T-cell (primary cell): ENCODE data around the gene DRD4. TPM values are rescaled to one million over a fixed set of nuclear protein-coding genes. Genes with fewer than 3 reads are reported as not detected.
"Not testable (repeated sequence)": the region's sequence is repeated elsewhere in the genome, so short reads cannot be mapped to it uniquely, and the experiment has no call there.

Experiments
- ATAC-seq, 4 experiments: fragments of 200-7000 bp in 3 of 4; fragments of 150-1000 bp in 1 of 4; cut with Tn5 transposase; replicated peaks in 1 of 4; 1 replicate in 3 of 4; 2 replicates in 1 of 4; pipeline ENCODE4 v1.10.0; 2021; ENCODE audit warnings: moderate library complexity in 3 of 4, mild to moderate bottlenecking in 2 of 4, moderate number of reproducible peaks in 1 of 4
- CTCF ChIA-PET, 2 donors: fragments of 300-600 bp; sonication (Branson Sonifier 250); formaldehyde crosslinking; loops; one replicate each; lab custom pipeline; 2022; ENCODE audit warnings: antibody characterized with exemption in 2 of 2; lab: Charles Lee
- POLR2A ChIA-PET, 2 donors: fragments of 300-600 bp; sonication (Branson Sonifier 250); formaldehyde crosslinking; loops; one replicate each; lab custom pipeline; 2022; ENCODE audit warnings: antibody characterized with exemption in 2 of 2; lab: Charles Lee
- DNase-seq, 35 experiments: peaks; one replicate each; pipeline versions ENCODE4 v3.0.0 to v3.0.0-alpha.2; 2013 to 2023
- H3K27ac ChIP-seq: one replicate; pipeline ENCODE4 v1.5.1; 2013; ENCODE audit warnings: low read length
- H3K27me3 ChIP-seq, 2 experiments: replicated peaks in 1 of 2; 1 replicate in 1 of 2; 2 replicates in 1 of 2; pipeline versions ENCODE4 v1.6.1 to v1.7.0; 2013; ENCODE audit warnings: low read length in 1 of 2, mixed read lengths in 1 of 2; ENCODE audit not compliant: control insufficient read depth in 2 of 2, insufficient read depth in 2 of 2; ENCODE audit errors: extremely low read depth in 1 of 2
- H3K36me3 ChIP-seq, 2 donors: 1 replicate in 1 of 2; 2 replicates in 1 of 2; pipeline versions ENCODE4 v1.6.1 to v1.7.0; 2013; ENCODE audit warnings: low read length in 1 of 2; ENCODE audit not compliant: control insufficient read depth in 2 of 2, insufficient read depth in 1 of 2; ENCODE audit errors: extremely low read depth in 1 of 2
- H3K4me1 ChIP-seq, 2 experiments: 1 replicate in 1 of 2; 2 replicates in 1 of 2; pipeline versions ENCODE4 v1.6.1 to v1.7.0; 2013; ENCODE audit warnings: low read length in 2 of 2, mixed read lengths in 1 of 2; ENCODE audit not compliant: insufficient read depth in 2 of 2, control insufficient read depth in 1 of 2; ENCODE audit errors: extremely low read depth in 1 of 2
- H3K4me3 ChIP-seq, 2 donors: 1 replicate in 1 of 2; 2 replicates in 1 of 2; pipeline versions ENCODE4 v1.5.1 to v1.7.0; 2013; ENCODE audit warnings: mild to moderate bottlenecking in 2 of 2, low read length in 1 of 2, moderate library complexity in 1 of 2; ENCODE audit not compliant: control insufficient read depth in 1 of 2; ENCODE audit errors: extremely low read depth in 1 of 2
- H3K9me3 ChIP-seq: 2 replicates; pipeline ENCODE4 v1.7.0; 2013
- H3K27ac Mint-ChIP-seq, 2 donors: one replicate each; pipeline ENCODE4 v1.8.0; 2020 to 2021; ENCODE audit warnings: mild to moderate bottlenecking in 2 of 2, mixed read lengths in 2 of 2
- H3K27me3 Mint-ChIP-seq, 2 donors: one replicate each; pipeline ENCODE4 v1.8.0; 2021 to 2022; ENCODE audit warnings: mixed read lengths in 2 of 2
- H3K36me3 Mint-ChIP-seq: one replicate; pipeline ENCODE4 v1.8.0; 2021; ENCODE audit warnings: mixed read lengths
- H3K4me1 Mint-ChIP-seq, 3 donors: one replicate each; pipeline ENCODE4 v1.8.0; 2020 to 2022; ENCODE audit warnings: mixed read lengths in 3 of 3, mild to moderate bottlenecking in 1 of 3
- H3K4me3 Mint-ChIP-seq, 3 donors: one replicate each; pipeline ENCODE4 v1.8.0; 2020 to 2022; ENCODE audit warnings: mild to moderate bottlenecking in 3 of 3, mixed read lengths in 3 of 3, moderate library complexity in 3 of 3
- H3K9me3 Mint-ChIP-seq, 3 donors: one replicate each; pipeline ENCODE4 v1.8.0; 2020 to 2022; ENCODE audit warnings: mixed read lengths in 3 of 3
- WGBS: methylation state at CpG from one replicate; pipeline ENCODE4 v1.1.5; 2013; ENCODE audit warnings: missing lambda C conversion rate; ENCODE audit not compliant: insufficient coverage; 5-methylcytosine and 5-hydroxymethylcytosine counted together
- total RNA-seq, 35 experiments: library from RNA in 6 of 35; stranded (reverse) in 6 of 35; fragments of 120-200 nt in 1 of 35; gene quantifications; one replicate each; pipeline versions ENCODE4 v1.2.1 to v1.2.4 and lab custom pipeline; 2013 to 2026

DRD4 gene
- total RNA-seq, 5 donors from 2014 or later (not counting 1 experiment from before 2014, with no cell fraction given), result 0.49 to 1.3 (median 0.98) TPM

DNA sequence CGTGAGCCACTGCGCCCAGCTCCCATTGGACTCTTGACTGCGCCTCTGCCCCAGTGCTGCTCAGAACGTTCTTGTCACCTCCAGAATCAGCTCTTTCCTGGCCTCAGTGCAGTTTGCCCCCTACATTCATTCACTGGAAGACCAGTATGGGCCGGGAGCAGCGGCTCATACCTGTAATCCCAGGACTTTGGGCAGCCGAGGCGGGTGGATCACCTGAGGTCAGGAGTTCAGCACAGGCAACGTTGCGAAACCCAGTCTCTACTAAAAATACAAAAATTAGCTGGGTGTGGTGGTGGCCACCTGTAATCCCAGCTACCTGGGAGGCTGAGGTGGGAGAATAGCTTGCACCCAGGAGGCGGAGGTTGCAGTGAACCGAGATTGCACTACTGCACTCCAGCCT lies 17.4 kb downstream of the DRD4 start:
- H3K4me1 Mint-ChIP-seq, H3K9me3 Mint-ChIP-seq, H3K4me1 ChIP-seq, ATAC-seq, CTCF ChIA-PET, POLR2A ChIA-PET, H3K9me3 ChIP-seq, DNase-seq, H3K27ac Mint-ChIP-seq, H3K4me3 ChIP-seq, H3K4me3 Mint-ChIP-seq, H3K27me3 ChIP-seq, H3K36me3 Mint-ChIP-seq, H3K27me3 Mint-ChIP-seq, H3K27ac ChIP-seq: not testable (repeated sequence)
- 96% methylated on average over 6 of the region's 12 CpGs for WGBS
- peaks cover 13 to 30% of the 10 kb centered on the region in 2 donors for H3K36me3 ChIP-seq

GRCh38 chr11:655036-655726 lies 18.1 kb downstream of the DRD4 start:
- Histone ChIP-seq H3K27me3 (no peaks in the 10 kb centered on the region), H3K4me3 (no peak overlapping the region), H3K36me3 (peaks cover 18 to 36% of the 10 kb centered on the region in 2 donors), H3K4me1 (no peaks in the 10 kb centered on the region), H3K27ac (no peak overlapping the region), H3K9me3 (no peaks in the 10 kb centered on the region)
- WGBS, result 97% methylated on average over 24 of the region's 30 CpGs
- DNase-seq, result no peak
- Mint-ChIP-seq H3K4me3 (no peak overlapping the region), H3K9me3 (no peaks in the 10 kb centered on the region), H3K27me3 (no peaks in the 10 kb centered on the region), H3K4me1 (no peaks in the 10 kb centered on the region), H3K36me3 (peaks cover 9% of the 10 kb centered on the region), H3K27ac (no peak overlapping the region)
- CTCF ChIA-PET, result interaction anchor here in 1 of 2 donors (0.7 kb wide), 1 partner anchor 78 kb away, joined by 3 read pairs; no protein-coding TSS in a partner anchor
- POLR2A ChIA-PET, result interaction anchor here in 1 of 2 donors (0.6 kb wide), 1 partner anchor 44 kb away, joined by 3 read pairs; no protein-coding TSS in a partner anchor
- no peak for ATAC-seq

DNA sequence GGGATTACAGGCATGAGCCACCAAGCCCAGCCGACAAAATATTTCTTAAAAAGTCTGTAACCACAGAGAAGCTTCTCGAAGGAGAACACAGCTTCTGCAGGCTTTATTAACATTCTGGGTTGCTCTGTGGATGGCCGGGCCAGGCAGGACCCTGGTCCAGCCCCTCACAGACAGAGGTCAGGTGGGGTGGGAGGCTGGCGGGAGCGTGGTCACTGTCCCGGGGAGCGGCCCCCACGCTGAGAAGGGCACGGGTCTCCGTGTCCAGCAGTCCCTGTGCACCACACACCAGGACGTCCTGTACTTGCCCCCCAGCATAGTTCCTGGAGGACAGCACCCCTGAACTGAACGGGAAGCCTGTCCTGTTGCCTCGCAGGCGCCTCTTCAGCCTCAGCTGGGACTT lies 19.4 kb downstream of the DRD4 start:
- no peaks in the 10 kb centered on the region for H3K4me1 ChIP-seq
- H3K27ac ChIP-seq, result no peak overlapping the region
- ATAC-seq, result no peak
- Mint-ChIP-seq H3K27me3 (no peaks in the 10 kb centered on the region), H3K36me3 (peaks cover 9% of the 10 kb centered on the region), H3K4me1 (no peaks in the 10 kb centered on the region), H3K4me3 (no peak overlapping the region), H3K9me3 (no peaks in the 10 kb centered on the region), H3K27ac (no peak overlapping the region)
- DNase-seq, result no peak
- WGBS, result 96% methylated on average over 10 of the region's 14 CpGs
- H3K36me3 ChIP-seq, result peaks cover 18 to 34% of the 10 kb centered on the region in 2 donors
- no peak overlapping the region for H3K4me3 ChIP-seq
- POLR2A ChIA-PET, result interaction anchor here in 1 of 2 donors (0.7 kb wide), 2 partner anchors 29 to 428 kb away, joined by 6 read pairs; no protein-coding TSS in a partner anchor
- no peaks in the 10 kb centered on the region for H3K9me3 ChIP-seq
- no peaks in the 10 kb centered on the region for H3K27me3 ChIP-seq
- CTCF ChIA-PET, result interaction anchor here in 1 of 2 donors (0.7 kb wide), 1 partner anchor 27 kb away, joined by 5 read pairs; no protein-coding TSS in a partner anchor

DNA sequence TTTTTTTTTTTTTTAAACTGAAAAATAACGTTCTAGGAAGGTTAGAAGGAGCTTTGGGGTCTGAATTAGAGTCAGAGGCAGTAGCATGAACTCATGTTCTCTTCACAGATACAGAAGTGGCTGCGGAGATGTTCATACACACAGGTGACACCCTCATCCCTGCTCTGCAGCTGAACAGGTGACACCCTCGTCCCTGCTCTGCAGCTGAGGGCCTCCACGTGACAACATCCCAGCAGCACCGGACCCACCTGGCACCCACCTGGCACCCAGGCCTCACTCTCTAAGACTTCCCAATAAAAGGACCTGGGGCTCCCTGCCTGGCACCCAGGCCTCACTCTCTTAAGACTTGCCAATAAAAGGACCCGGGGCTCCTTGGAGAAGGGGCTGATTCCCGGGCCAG lies 19.8 kb downstream of the DRD4 start:
- Mint-ChIP-seq H3K4me3 (no peak overlapping the region), H3K27me3 (no peaks in the 10 kb centered on the region), H3K36me3 (peaks cover 9% of the 10 kb centered on the region), H3K9me3 (no peaks in the 10 kb centered on the region), H3K27ac (no peak overlapping the region), H3K4me1 (no peaks in the 10 kb centered on the region)
- Histone ChIP-seq H3K36me3 (peaks cover 18 to 37% of the 10 kb centered on the region in 2 donors), H3K27me3 (no peaks in the 10 kb centered on the region), H3K4me3 (no peak overlapping the region), H3K4me1 (no peaks in the 10 kb centered on the region), H3K27ac (no peak overlapping the region), H3K9me3 (no peaks in the 10 kb centered on the region)
- DNase-seq (no peak), ATAC-seq (no peak)
- WGBS, result 96% methylated on average over 4 of the region's 7 CpGs
- POLR2A ChIA-PET, result interaction anchor here in 1 of 2 donors (0.7 kb wide), 1 partner anchor 429 kb away, joined by 6 read pairs; no protein-coding TSS in a partner anchor
- CTCF ChIA-PET, result no interaction called here

- DNase-seq, result no peak
- no peaks in the 10 kb centered on the region for H3K9me3 Mint-ChIP-seq
- Histone ChIP-seq H3K4me3 (no peak overlapping the region), H3K36me3 (peaks cover 18 to 39% of the 10 kb centered on the region in 2 donors), H3K9me3 (no peaks in the 10 kb centered on the region), H3K27me3 (no peaks in the 10 kb centered on the region), H3K4me1 (no peaks in the 10 kb centered on the region), H3K27ac (no peak overlapping the region)
- no peak overlapping the region for H3K27ac Mint-ChIP-seq
- WGBS, result 99% methylated on average over 7 of the region's 14 CpGs
- no peak for ATAC-seq
- H3K4me3 Mint-ChIP-seq, result no peak overlapping the region
- H3K4me1 Mint-ChIP-seq, result peaks cover 0 to 4% (median 0%) of the 10 kb centered on the region in 3 donors
- H3K27me3 Mint-ChIP-seq, result no peaks in the 10 kb centered on the region
- ChIA-PET POLR2A (no interaction called here), CTCF (no interaction called here)
- peaks cover 13% of the 10 kb centered on the region for H3K36me3 Mint-ChIP-seq
These were observed 20.6 kb downstream of the DRD4 start for GRCh38 chr11:657691-658126.

DNA sequence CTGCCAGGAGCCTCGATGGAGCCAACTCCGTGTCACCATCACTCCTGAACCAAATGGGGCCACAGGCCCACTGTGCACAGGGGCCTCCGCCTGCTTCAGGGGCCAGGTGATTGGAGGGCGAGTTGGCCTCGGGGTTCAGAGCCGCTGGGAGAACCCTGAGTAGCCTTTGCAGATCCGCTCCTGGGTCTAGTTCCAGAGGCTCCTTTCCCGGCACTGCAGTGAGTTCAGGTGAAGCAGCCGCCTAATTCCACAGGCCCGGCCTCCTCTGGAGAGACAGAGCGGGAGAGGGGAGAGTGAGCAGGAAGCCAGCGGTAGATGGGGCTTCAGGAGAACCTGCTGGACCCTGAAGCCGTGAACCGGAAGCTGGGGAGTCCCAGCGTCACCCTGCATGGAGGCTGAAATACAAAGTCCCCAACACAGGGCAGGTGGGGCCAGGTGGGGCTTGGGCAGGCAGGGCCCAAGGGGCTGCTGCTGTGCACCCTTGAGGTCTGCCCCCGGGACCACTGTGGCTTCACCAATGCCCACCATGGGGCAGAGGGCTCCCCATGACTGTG lies 22.5 kb downstream of the DRD4 start:
- no peaks in the 10 kb centered on the region for H3K27me3 Mint-ChIP-seq
- peaks cover 0 to 7% (median 0%) of the 10 kb centered on the region in 3 donors for H3K4me1 Mint-ChIP-seq
- H3K36me3 Mint-ChIP-seq, result peaks cover 13% of the 10 kb centered on the region
- no peak overlapping the region for H3K27ac Mint-ChIP-seq
- CTCF ChIA-PET, result no interaction called here
- Histone ChIP-seq H3K4me1 (no peaks in the 10 kb centered on the region), H3K9me3 (no peaks in the 10 kb centered on the region), H3K4me3 (no peak overlapping the region), H3K27me3 (no peaks in the 10 kb centered on the region), H3K36me3 (peaks cover 16 to 42% of the 10 kb centered on the region in 2 donors), H3K27ac (no peak overlapping the region)
- POLR2A ChIA-PET, result no interaction called here
- no peak for ATAC-seq
- 98% methylated on average over 16 of the region's 16 CpGs for WGBS
- H3K9me3 Mint-ChIP-seq, result no peaks in the 10 kb centered on the region
- no peak overlapping the region for H3K4me3 Mint-ChIP-seq
- no peak for DNase-seq
